C4-2B (cell line): ENCODE data around the gene PNO1.

Experiments
- CTCF ChIP-seq: fragments of 450-650 bp; conservative IDR thresholded peaks from 2 replicates; pipeline ENCODE4 v1.5.1; 2017; ENCODE audit warnings: mild to moderate bottlenecking
- ZFX ChIP-seq: fragments of 450-650 bp; IDR thresholded peaks from 2 replicates; pipeline ENCODE4 v1.6.1; 2017

- no peak for TF ChIP-seq CTCF
- no peak for TF ChIP-seq ZFX
These were observed 65.7 kb downstream of the PNO1 start for GRCh38 chr2:68223419-68223818.
